HCT116 (cell line): Measurements from ENCODE around the gene ADAMTS16. TPM values are rescaled to one million over a fixed set of nuclear protein-coding genes. Genes with fewer than 3 reads are reported as not detected.

Experiments
- ATAC-seq: fragments of 200-7000 bp; cut with Tn5 transposase; 2 replicates; pipeline ENCODE4 v1.9.1; 2020; ENCODE audit warnings: mild to moderate bottlenecking, moderate library complexity
- BruUV-seq: library from RNA; stranded (reverse); fragments of 400-500 nt; replicated peaks from 2 replicates; lab custom pipeline; 2021; lab: Mats Ljungman, UMichigan
- CTCF ChIA-PET: fragments of 300-600 bp; sonication (Branson Sonifier 250); formaldehyde crosslinking; loops from one replicate; lab custom pipeline; 2021; ENCODE audit warnings: antibody characterized with exemption; lab: Charles Lee
- POLR2A ChIA-PET: fragments of 300-600, 350-600 bp; sonication (Branson Sonifier 250); formaldehyde crosslinking; loops from one replicate; lab custom pipeline; 2021; ENCODE audit warnings: antibody characterized with exemption; lab: Charles Lee
- RAD21 ChIA-PET, 2 experiments: fragments of 300-600 bp; sonication (Branson Sonifier 250); formaldehyde crosslinking; loops; one replicate each; lab custom pipeline; 2023; ENCODE audit warnings: low total read pairs in 2 of 2; ENCODE audit not compliant: uncharacterized antibody in 2 of 2, unreplicated experiment in 2 of 2, low non-redundant PET in 1 of 2; lab: Charles Lee
- DNase-seq: peaks from one replicate; pipeline ENCODE4 v3.0.0-alpha.2; 2010; ENCODE audit warnings: low read depth, low spot score
- H2AFZ ChIP-seq: fragments of 200-600 bp; shearing (Covaris generic), sonication (generic); 2 replicates; pipeline ENCODE4 v1.6.1; 2017; ENCODE audit warnings: low read depth, mixed run types, mixed read lengths, antibody characterized with exemption, low read length; ENCODE audit not compliant: poor library complexity, severe bottlenecking
- H3K27ac ChIP-seq: 2 replicates; pipeline ENCODE4 v1.5.1; 2012; ENCODE audit warnings: low read depth, low read length
- H3K27me3 ChIP-seq: fragments of 200-600 bp; sonication (generic); 2 replicates; pipeline ENCODE4 v1.6.1; 2016; ENCODE audit warnings: mixed run types, low read length, mixed read lengths; ENCODE audit not compliant: insufficient read depth
- H3K36me3 ChIP-seq, 2 experiments: fragments of 200-500 bp in 1 of 2; fragments of 200-600 bp in 1 of 2; sonication (Bioruptor generic) in 1 of 2; sonication (generic) in 1 of 2; 2 replicates each; pipeline versions ENCODE4 v1.5.1 to v1.6.1; 2014 to 2016; ENCODE audit warnings: low read length in 2 of 2, inconsistent platforms in 1 of 2, mixed read lengths in 1 of 2, mixed run types in 1 of 2; ENCODE audit not compliant: insufficient read depth in 2 of 2, control insufficient read depth in 1 of 2
- H3K4me1 ChIP-seq, 2 experiments: fragments of 200-600 bp in 1 of 2; sonication (generic) in 1 of 2; 2 replicates each; pipeline versions ENCODE4 v1.5.1 to v1.6.1; 2012 to 2017; ENCODE audit warnings: low read length in 2 of 2, inconsistent platforms in 1 of 2, mild to moderate bottlenecking in 1 of 2, mixed read lengths in 1 of 2, mixed run types in 1 of 2, moderate library complexity in 1 of 2; ENCODE audit not compliant: insufficient read depth in 2 of 2, control insufficient read depth in 1 of 2
- H3K4me2 ChIP-seq: fragments of 200-600 bp; sonication (generic); 2 replicates; pipeline ENCODE4 v1.6.1; 2017; ENCODE audit warnings: mixed run types, low read length, mixed read lengths
- H3K4me3 ChIP-seq, 2 experiments: fragments of 200-600 bp in 1 of 2; sonication (generic) in 1 of 2; replicated peaks in 1 of 2; 2 replicates each; pipeline ENCODE4 v1.5.1; 2011 to 2016; ENCODE audit warnings: low read length in 2 of 2, control low read depth in 1 of 2, low read depth in 1 of 2, mild to moderate bottlenecking in 1 of 2, mixed read lengths in 1 of 2, mixed run types in 1 of 2
- H3K79me2 ChIP-seq: fragments of 200-600 bp; sonication (generic); 2 replicates; pipeline ENCODE4 v1.6.1; 2017; ENCODE audit warnings: mild to moderate bottlenecking, mixed run types, low read length, moderate library complexity, mixed read lengths; ENCODE audit not compliant: insufficient read depth
- H3K9ac ChIP-seq: fragments of 200-600 bp; sonication (generic); 2 replicates; pipeline ENCODE4 v1.6.1; 2016; ENCODE audit warnings: low read length, mixed read lengths
- H3K9me2 ChIP-seq: fragments of 200-600 bp; sonication (generic), shearing (Covaris generic); 2 replicates; pipeline ENCODE4 v1.6.1; 2017; ENCODE audit warnings: mixed run types, mild to moderate bottlenecking, moderate library complexity; ENCODE audit not compliant: insufficient read depth
- H3K9me3 ChIP-seq, 2 experiments: fragments of 200-500 bp in 1 of 2; fragments of 200-600 bp in 1 of 2; sonication (Bioruptor generic) in 1 of 2; sonication (generic) in 1 of 2; 2 replicates each; pipeline ENCODE4 v1.6.1; 2014 to 2017; ENCODE audit warnings: low read length in 2 of 2, mixed read lengths in 2 of 2, inconsistent platforms in 1 of 2, low read depth in 1 of 2, mild to moderate bottlenecking in 1 of 2, mixed run types in 1 of 2, moderate library complexity in 1 of 2; ENCODE audit not compliant: control insufficient read depth in 1 of 2, insufficient read depth in 1 of 2
- H4K20me1 ChIP-seq: fragments of 200-600 bp; sonication (generic), shearing (Covaris generic); 2 replicates; pipeline ENCODE4 v1.6.1; 2017; ENCODE audit warnings: mixed run types, mild to moderate bottlenecking, moderate library complexity; ENCODE audit not compliant: insufficient read depth
- CBX3 ChIP-seq: IDR thresholded peaks from 2 replicates; pipeline ENCODE4 v1.6.1; 2012; ENCODE audit warnings: low read depth
- ELF1 ChIP-seq: IDR thresholded peaks from 2 replicates; pipeline ENCODE4 v1.6.1; 2012; ENCODE audit warnings: low read depth, borderline replicate concordance
- FOSL1 ChIP-seq: IDR thresholded peaks from 2 replicates; pipeline ENCODE4 v1.6.1; 2012; ENCODE audit warnings: low read depth
- JUND ChIP-seq: IDR thresholded peaks from 2 replicates; pipeline ENCODE4 v1.6.1; 2012
- POLR2A ChIP-seq: IDR thresholded peaks from 2 replicates; pipeline ENCODE4 v1.7.0; 2011; ENCODE audit warnings: borderline replicate concordance; ENCODE audit not compliant: insufficient read depth, insufficient read length; ENCODE audit errors: extremely low read depth
- RAD21 ChIP-seq: IDR thresholded peaks from 2 replicates; pipeline ENCODE4 v1.6.1; 2012; ENCODE audit warnings: low read depth, mild to moderate bottlenecking
- SIN3A ChIP-seq: IDR thresholded peaks from 2 replicates; pipeline ENCODE4 v1.6.1; 2012; ENCODE audit warnings: low read depth
- SP1 ChIP-seq: IDR thresholded peaks from 2 replicates; pipeline ENCODE4 v1.6.1; 2012; ENCODE audit warnings: low read depth
- SRF ChIP-seq: IDR thresholded peaks from 2 replicates; pipeline ENCODE4 v1.6.1; 2012; ENCODE audit warnings: low read depth
- TCF7L2 ChIP-seq: IDR thresholded peaks from 2 replicates; pipeline ENCODE4 v1.7.0; 2011; ENCODE audit warnings: borderline replicate concordance, inconsistent platforms; ENCODE audit not compliant: insufficient read depth, insufficient read length; ENCODE audit errors: extremely low read depth
- YY1 ChIP-seq: IDR thresholded peaks from 2 replicates; pipeline ENCODE4 v1.6.1; 2011; ENCODE audit warnings: low read length, low read depth, moderate library complexity, mild to moderate bottlenecking; ENCODE audit not compliant: insufficient replicate concordance; ENCODE audit errors: extremely low read depth
- ZNF274 ChIP-seq: fragments of 200-500 bp; sonication (Bioruptor generic); IDR thresholded peaks from 2 replicates; pipeline ENCODE4 v1.6.1; 2014; ENCODE audit warnings: mild to moderate bottlenecking, low read depth, low read length, inconsistent platforms
- intact Hi-C: fragments of 100-400 bp; cut with micrococcal nuclease; formaldehyde crosslinking; loops from 2 replicates; pipeline ENCODE4 v1.10.0; 2022
- total RNA-seq: library from RNA; stranded (reverse); gene quantifications from one replicate; pipeline ENCODE4 v1.2.1, GENCODE V29; 2021; ENCODE audit not compliant: unreplicated experiment
- TF ChIP-seq, protein P1 (sequence below): IDR thresholded peaks from 2 replicates; pipeline ENCODE4 v1.6.1; 2012
- TF ChIP-seq, protein P2 (sequence below): IDR thresholded peaks from 2 replicates; pipeline ENCODE4 v1.6.1; 2011; ENCODE audit warnings: mild to moderate bottlenecking, low read length, moderate library complexity; ENCODE audit not compliant: insufficient replicate concordance; ENCODE audit errors: extremely low read depth
- TF ChIP-seq, protein P3 (sequence below): IDR thresholded peaks from 2 replicates; pipeline ENCODE4 v1.6.1; 2012; ENCODE audit warnings: low read depth

The ADAMTS16 gene
- total RNA-seq, 1 experiment from 2014 or later, result 2.4 TPM

DNA sequence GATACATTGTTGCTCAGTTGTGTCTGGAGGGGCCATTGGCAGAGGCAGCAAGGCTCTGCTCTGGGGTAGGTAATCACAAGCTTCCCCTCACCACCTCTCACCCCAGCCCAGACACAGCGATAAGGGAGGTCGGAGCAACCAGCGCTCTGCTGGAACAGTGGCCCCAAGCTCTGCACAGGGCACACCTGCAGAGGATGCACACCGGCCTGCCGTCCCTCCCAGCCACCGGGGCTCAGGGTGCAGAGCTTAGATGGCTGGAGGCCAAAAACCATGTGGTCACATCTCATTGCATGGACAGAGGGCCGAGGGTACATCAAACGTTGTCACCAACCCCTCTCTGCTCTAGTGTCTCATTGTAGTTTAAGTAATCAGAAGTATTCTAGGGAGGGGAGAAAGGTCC lies 187.0 kb downstream of the ADAMTS16 start (continued):
- TF ChIP-seq ZNF274, result no peak
- no peak for TF ChIP-seq SIN3A
- TF ChIP-seq RAD21, result no peak
- TF ChIP-seq, protein P1, sequence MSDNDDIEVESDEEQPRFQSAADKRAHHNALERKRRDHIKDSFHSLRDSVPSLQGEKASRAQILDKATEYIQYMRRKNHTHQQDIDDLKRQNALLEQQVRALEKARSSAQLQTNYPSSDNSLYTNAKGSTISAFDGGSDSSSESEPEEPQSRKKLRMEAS, result no peak
- no peak for TF ChIP-seq SP1
- TF ChIP-seq POLR2A, result no peak
- TF ChIP-seq FOSL1, result no peak
- TF ChIP-seq SRF, result no peak
- TF ChIP-seq CBX3, result no peak
- TF ChIP-seq, protein P2, sequence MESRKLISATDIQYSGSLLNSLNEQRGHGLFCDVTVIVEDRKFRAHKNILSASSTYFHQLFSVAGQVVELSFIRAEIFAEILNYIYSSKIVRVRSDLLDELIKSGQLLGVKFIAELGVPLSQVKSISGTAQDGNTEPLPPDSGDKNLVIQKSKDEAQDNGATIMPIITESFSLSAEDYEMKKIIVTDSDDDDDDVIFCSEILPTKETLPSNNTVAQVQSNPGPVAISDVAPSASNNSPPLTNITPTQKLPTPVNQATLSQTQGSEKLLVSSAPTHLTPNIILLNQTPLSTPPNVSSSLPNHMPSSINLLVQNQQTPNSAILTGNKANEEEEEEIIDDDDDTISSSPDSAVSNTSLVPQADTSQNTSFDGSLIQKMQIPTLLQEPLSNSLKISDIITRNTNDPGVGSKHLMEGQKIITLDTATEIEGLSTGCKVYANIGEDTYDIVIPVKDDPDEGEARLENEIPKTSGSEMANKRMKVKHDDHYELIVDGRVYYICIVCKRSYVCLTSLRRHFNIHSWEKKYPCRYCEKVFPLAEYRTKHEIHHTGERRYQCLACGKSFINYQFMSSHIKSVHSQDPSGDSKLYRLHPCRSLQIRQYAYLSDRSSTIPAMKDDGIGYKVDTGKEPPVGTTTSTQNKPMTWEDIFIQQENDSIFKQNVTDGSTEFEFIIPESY, result no peak

DNA sequence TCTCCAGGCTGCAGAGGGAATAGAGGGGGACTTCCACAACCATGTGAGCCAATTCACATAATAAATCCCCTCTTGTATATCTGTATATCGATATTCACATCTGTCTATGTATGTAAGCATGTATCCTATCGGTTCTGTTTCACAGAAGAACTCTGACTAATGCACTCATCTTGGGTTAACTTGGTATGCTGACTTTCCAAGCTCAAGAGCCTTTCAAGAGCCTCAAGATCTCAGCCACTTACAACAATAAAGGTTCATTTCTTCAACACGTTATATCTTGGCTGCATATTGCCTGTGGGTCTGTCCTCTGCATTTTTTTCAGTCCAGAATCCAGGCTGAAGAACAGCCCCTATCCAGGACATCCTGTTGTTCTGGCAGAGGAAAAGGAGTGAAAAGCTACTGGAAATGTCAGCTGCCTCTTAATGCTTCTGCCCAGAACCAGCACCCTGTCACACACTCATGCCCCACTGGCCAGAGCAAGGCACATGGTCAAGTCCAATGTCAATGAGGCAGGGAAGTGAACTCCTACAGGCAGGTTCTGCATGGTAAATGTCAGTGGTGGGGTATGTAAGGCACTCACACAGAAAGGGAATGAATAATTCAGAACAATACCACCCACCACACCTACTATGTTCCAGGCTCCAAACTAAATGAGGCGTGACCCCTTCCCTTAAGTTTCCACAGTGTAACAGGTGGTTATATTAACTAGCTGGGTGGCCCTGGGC lies 190.8 kb downstream of the ADAMTS16 start:
- Histone ChIP-seq H3K27me3 (no peaks in the 10 kb centered on the region), H2AFZ (no peak overlapping the region), H3K27ac (no peak overlapping the region), H3K4me3 (no peak overlapping the region), H4K20me1 (no peaks in the 10 kb centered on the region), H3K9ac (no peak overlapping the region), H3K9me3 (no peaks in the 10 kb centered on the region), H3K79me2 (no peaks in the 10 kb centered on the region), H3K36me3 (no peaks in the 10 kb centered on the region), H3K4me1 (peaks cover 11% of the 10 kb centered on the region in 2 experiments), H3K4me2 (no peak overlapping the region), H3K9me2 (no peaks in the 10 kb centered on the region)
- no TSS peak for BruUV-seq
- intact Hi-C loops, result no loop called here
- ChIA-PET RAD21 (no interaction called here), CTCF (no interaction called here), POLR2A (no interaction called here)
- DNase-seq (no peak), ATAC-seq (no peak)
- TF ChIP-seq YY1 (no peak), JUND (no peak), ELF1 (no peak), CBX3 (no peak), TCF7L2 (no peak), RAD21 (no peak)
- TF ChIP-seq, protein P3, sequence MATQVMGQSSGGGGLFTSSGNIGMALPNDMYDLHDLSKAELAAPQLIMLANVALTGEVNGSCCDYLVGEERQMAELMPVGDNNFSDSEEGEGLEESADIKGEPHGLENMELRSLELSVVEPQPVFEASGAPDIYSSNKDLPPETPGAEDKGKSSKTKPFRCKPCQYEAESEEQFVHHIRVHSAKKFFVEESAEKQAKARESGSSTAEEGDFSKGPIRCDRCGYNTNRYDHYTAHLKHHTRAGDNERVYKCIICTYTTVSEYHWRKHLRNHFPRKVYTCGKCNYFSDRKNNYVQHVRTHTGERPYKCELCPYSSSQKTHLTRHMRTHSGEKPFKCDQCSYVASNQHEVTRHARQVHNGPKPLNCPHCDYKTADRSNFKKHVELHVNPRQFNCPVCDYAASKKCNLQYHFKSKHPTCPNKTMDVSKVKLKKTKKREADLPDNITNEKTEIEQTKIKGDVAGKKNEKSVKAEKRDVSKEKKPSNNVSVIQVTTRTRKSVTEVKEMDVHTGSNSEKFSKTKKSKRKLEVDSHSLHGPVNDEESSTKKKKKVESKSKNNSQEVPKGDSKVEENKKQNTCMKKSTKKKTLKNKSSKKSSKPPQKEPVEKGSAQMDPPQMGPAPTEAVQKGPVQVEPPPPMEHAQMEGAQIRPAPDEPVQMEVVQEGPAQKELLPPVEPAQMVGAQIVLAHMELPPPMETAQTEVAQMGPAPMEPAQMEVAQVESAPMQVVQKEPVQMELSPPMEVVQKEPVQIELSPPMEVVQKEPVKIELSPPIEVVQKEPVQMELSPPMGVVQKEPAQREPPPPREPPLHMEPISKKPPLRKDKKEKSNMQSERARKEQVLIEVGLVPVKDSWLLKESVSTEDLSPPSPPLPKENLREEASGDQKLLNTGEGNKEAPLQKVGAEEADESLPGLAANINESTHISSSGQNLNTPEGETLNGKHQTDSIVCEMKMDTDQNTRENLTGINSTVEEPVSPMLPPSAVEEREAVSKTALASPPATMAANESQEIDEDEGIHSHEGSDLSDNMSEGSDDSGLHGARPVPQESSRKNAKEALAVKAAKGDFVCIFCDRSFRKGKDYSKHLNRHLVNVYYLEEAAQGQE, result no peak
- TF ChIP-seq, protein P2, result no peak
